ENCODE data around the gene YBEY.
A peak's percentile ranks its signal among the peaks of the same experiment; 100 is the strongest.
"Not testable (repeated sequence)": the region's sequence is repeated elsewhere in the genome, so short reads cannot be mapped to it uniquely, and the experiment has no call there.

Gene YBEY

GRCh38 chr21:46285761-46286647 is at the start of gene YBEY:
TSS of gene YBEY (plus strand) at chr21:46286342. CDS start at chr21:46286914, 572 bp downstream.
- peak; percentile 90 for DNase-seq

- DNase-seq: no peak
Measured at GRCh38 chr21:46237474-46237873, 48.7 kb upstream of the YBEY start.

- no peak for DNase-seq
Measured at GRCh38 chr21:46239817-46240325, 46.3 kb upstream of the YBEY start.

GRCh38 chr21:46241577-46241976 is 44.6 kb upstream of the YBEY start:
- not testable (repeated sequence) for DNase-seq

- DNase-seq: no peak
Measured at GRCh38 chr21:46243325-46243724, 42.8 kb upstream of the YBEY start.

- DNase-seq: no peak
Measured at GRCh38 chr21:46243960-46244361, 42.2 kb upstream of the YBEY start.

- DNase-seq: no peak
Measured at GRCh38 chr21:46244602-46245001, 41.5 kb upstream of the YBEY start.

- DNase-seq: no peak
Measured at GRCh38 chr21:46245213-46245915, 40.8 kb upstream of the YBEY start.

GRCh38 chr21:46246345-46246744 is 39.8 kb upstream of the YBEY start:
- no peak for DNase-seq

GRCh38 chr21:46247699-46248421 is 38.3 kb upstream of the YBEY start:
- no peak for DNase-seq

GRCh38 chr21:46248422-46248782 is 37.7 kb upstream of the YBEY start:
- no peak for DNase-seq

- DNase-seq: no peak
Measured at GRCh38 chr21:46248827-46249226, 37.3 kb upstream of the YBEY start.

GRCh38 chr21:46250146-46250725 is 35.9 kb upstream of the YBEY start:
- DNase-seq: no peak

- DNase-seq: no peak
Measured at GRCh38 chr21:46252840-46253239, 33.3 kb upstream of the YBEY start.

- DNase-seq: peak; percentile 12
Measured at GRCh38 chr21:46253610-46254124, 32.5 kb upstream of the YBEY start.

GRCh38 chr21:46254208-46254975 is 31.8 kb upstream of the YBEY start:
- no peak for DNase-seq

- no peak for DNase-seq
Measured at GRCh38 chr21:46255166-46255565, 31.0 kb upstream of the YBEY start.

GRCh38 chr21:46255758-46256337 is 30.3 kb upstream of the YBEY start:
- DNase-seq: no peak

GRCh38 chr21:46256501-46256994 is 29.6 kb upstream of the YBEY start:
- no peak for DNase-seq

GRCh38 chr21:46264046-46264689 is 22.0 kb upstream of the YBEY start:
- DNase-seq: no peak

- no peak for DNase-seq
Measured at GRCh38 chr21:46264690-46265144, 21.4 kb upstream of the YBEY start.

Data from NCI-H2171 treated with DMSO at 0.1 percent for 48 hours (cell line).